GM19351 (cell line): ENCODE results near the gene SLC31A2.
"Not testable (repeated sequence)": the region's sequence is repeated elsewhere in the genome, so short reads cannot be mapped to it uniquely, and the experiment has no call there.

Source experiments
- ATAC-seq: cut with Tn5 transposase; IDR thresholded peaks from one replicate; pipeline ENCODE4 v1.9.1; 2021; ENCODE audit warnings: mild to moderate bottlenecking, moderate library complexity; ENCODE audit not compliant: unreplicated experiment

The SLC31A2 gene

DNA sequence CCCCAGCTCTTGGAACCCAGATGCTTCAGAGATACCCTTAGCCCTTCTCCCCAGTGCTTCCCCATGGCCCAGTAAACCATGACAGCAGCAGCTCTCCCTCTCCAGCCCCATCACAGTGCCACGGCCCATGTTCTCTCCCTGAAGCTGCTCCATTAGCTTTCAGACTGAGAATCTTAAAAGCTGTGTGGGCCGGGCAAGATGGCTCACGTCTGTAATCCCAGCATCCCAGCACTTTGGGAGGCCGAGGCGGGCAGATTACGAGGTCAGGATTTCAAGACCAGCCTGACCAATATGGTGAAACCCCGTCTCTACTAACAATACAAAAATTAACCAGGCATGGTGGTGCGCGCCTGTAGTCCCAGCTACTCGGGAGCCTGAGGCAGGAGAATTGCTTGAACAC is 1.2 kb upstream of the SLC31A2 start:
- not testable (repeated sequence) for ATAC-seq

DNA sequence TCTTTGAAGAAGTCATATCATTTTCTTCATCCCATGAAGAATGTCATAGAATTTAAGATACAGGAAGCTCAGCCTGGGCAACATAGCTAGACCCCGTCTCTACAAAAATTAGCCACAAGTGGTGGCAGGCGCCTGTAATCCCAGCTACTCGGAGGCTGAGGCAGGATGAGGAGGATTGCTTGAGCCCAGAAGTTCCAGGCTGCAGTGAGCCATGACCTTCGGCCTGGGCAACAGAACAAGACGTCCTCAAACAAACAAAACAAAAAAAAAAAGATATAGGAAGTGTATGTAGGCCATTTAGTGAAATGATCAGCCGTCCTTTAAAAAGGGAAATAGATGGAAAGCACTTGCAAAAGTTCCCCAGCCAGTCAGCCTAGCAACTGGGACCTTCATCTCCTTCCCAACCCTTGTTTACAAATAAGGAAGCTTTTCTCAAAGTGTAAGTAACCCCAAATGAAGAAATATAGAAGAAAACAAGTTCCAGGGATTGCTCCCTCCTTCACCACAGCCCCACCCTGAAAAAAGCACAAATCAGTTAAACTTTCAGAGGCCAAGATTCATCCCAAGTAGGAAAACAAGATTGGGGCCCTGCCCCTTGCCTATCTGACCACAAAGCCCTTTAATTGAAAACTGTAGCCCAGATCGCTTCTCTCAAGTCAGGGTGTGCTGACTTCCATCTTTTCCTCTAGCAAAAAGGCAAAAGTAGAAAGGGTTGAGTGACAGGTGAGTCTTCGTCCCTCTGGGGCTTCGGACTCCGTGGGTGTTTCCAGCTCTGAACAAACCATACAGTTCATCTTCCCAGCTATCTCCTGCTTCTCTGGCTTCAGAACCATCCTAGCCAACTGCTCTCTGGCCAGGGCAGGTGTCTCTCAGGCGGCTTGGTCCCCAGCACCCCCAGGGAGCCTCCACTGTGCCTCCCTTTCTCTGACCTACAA is 1.2 kb downstream of the SLC31A2 start:
- ATAC-seq: no peak

DNA sequence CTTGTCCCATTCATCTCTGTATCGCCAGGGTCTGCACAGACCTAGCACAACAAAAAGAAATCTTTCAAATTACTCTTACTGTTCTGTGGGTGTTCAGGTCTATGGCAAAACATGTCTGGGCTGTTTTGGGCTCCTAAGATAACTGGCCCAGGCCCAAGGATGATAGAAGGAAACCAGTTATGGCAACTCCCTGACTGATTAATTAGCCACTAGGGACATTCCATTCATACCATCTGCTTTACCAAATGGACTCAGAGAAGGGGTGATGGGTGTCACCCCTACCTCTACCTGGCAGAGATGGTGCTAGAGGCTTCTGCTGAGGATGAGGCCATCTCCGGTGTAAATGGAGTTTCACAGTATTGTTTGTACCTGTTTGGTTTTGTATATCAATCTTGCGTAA is 1.9 kb downstream of the SLC31A2 start:
- ATAC-seq: no peak

DNA sequence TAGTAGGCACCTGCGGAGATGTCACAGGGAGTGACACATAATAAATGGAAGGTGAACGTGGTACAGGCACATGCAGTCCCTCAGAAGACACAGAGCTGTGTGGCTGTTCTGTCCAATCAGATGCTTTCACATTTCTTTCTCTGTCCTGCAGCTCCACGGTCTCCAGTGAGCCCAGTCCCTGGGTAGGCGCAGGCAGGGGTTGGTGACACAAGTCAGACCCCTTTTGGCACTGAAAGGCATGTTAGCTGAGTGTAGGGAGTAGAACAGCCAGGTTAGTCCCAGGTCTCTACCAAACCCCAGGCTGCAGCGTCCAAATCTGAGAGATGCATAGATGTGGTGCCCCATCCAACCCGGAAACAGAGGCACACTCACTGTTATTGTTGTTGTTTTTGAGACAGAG is 2.8 kb downstream of the SLC31A2 start:
- ATAC-seq: no peak

DNA sequence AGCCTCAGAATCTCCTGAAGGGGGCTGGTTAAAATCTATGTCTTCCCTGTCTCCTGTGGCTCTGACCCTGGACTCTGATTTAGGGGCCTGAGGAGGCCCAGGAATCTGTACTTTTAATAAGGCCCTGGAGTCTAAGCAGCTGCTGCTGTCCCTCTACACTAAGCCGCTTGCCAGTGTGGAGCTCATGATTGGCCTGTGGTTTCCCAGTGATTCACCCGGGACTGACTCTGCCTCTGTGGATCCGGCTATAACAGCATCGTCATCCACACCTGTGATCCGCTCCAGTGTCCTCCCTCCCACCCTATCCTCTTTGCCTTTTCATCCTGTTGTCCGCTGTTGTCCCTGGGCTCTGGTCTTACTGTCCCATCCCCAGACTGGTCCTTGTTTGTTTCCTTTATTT is 3.7 kb downstream of the SLC31A2 start:
- ATAC-seq: no peak

DNA sequence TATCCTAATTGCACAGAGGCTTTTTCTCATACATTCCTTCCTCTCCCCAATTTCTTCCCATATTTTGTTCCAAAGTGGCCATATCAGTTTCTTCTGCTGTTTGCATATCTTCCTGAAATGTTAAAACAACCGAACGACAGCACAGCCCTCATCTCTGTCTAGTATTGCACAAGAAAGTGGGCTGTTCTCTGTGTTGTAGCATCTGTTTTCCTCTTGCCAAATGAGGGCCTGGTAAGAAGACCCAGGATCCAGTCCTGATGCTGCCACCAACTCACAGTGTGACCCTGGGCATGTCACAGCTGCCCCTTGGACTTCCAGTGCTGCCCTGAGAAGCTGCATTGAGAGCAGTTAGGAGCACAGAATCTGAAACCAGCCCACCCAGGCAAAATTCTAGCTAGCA is 4.1 kb downstream of the SLC31A2 start:
- no peak for ATAC-seq

DNA sequence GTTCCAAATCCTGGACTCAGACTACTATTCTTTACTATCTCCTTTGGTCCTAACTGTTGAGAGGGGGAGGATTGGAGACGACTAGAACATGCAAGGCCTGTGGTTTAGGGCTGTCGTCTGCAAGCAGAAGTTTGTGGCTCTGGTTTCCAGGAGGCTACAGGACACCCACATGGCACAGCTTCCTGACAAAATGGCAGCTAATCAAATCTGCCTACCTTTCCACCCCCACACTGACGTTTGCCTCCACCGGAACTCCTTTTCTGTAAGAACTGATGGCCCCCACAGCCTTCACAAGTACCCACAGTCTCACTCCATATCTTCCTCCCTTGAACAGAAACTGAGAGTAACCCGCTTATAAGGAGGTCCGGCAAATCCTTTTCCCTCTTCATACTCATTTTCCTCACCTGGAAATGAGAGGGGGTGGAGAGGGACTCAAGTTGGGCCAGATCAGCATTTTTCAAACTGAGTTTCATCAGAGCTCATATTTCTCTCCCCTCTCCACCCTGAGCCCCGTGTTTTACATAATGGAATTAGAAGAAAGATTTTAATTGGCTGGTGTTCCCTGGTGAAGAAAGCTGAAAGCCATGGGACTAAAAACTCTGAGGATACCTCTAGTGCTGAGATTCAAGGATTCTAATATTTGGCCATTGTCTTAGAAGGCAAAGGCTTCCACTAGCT is 5.2 kb downstream of the SLC31A2 start:
- ATAC-seq: no peak

DNA sequence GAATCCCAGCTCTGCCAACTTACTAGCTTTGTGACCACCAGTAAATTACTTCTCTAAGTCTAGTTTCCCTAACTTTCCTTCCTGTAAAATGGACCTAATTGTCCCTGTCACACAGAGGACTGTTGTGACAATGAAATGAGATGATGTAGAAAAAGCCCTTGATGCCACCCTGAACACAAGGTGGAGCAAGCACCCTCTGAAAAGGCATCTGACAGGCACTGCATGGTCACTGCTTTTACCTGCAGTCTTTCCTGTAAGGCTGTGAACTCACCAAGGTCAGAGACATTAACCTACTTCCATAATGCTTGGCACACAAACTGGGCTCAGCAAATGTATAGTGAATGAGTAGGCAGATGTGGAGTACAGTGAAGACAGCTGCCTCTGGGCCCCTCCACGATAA is 6.1 kb downstream of the SLC31A2 start:
- no peak for ATAC-seq

DNA sequence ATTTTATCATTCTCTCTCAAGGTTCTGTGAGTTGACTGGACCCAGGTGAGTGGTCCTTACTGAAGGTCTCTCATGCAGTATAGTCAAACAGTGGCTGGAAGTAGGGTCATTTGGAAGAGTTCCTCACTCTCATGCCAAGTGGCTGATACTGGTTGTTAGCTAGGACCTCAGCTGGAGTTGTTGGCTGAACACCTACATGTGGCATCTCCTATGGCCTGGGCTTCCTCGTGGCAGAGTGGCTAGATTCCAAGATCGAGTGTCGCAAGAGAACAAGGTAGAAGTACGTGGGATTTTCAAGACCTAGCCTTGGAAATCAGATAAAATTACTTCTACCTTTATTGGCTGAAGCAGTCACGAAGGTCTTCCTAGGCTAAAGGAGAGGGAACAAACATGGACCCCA is 7.6 kb downstream of the SLC31A2 start:
- ATAC-seq: no peak

DNA sequence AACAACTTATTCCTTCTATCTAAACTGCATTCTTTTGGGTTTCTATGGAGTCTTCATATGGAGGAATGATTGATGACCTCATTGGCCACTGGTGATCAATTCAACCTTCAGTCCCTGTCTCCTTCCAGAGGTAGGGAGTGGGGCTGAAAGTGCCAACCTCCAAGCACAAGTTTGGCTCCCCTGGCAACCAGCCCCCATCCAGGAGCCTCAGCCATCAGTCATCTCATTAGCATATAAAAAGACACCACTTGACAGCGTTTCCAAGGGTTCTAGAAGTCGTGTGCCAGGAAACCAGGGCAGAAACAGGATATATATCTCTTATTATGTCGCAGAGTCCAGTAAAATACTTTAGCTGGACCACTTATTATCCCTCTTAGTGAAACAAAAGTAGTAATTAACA is 9.8 kb downstream of the SLC31A2 start:
- no peak for ATAC-seq

DNA sequence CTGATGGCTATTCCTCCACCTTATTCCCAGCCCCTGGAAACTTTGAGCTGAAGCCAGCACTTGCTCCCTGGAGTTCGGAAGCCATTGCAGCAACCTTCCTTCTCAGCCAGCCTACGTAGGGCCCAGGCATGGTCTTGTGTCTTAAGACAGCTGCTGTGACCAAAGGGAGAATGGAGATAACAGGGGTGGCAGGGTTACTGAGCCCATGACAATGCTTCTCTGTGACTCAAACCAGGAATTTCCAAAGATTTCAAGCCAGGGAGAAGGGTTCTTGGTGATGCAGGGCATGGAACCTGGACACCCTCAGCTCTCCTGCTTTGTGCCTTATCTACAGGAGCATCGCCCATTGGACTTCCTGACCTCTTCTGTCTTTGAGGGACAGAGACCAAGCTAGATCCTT is 12.2 kb downstream of the SLC31A2 start:
- ATAC-seq: no peak

DNA sequence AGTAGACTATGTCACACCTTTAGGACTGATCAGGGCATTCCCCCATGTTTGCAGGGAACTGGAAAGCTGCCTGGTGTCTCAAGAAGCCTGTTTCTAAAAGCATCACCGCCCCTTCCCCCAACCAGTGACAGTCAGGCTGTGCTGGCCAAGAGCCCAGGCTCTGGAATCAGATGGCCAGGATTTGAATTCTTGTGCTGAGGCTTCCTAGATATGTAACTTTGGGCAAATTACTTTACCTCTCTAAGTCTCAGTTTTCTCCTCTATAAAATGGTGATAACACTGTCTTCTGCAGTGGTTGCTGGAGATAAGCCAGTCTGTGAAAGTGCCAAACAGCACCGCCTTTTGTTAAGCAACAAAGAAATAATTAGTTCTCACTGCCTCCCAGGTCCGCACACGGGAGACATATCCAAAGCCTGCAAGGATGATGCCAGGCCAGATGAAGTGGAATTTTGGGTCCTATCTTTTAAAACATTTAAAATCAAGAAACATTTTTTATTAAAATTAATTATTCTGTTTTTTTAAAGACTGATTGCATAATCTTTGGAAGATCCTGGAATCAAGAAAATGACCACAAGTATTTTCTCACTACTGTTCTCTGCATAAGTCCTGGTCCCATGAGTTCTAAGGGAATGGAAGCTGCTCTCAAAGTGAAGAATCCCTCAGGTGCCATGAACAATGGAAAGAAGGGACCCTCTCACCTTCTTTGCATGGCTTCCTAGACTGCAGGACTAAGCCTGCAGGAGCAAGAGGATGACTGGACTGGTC is 13.9 kb downstream of the SLC31A2 start:
- ATAC-seq: no peak

DNA sequence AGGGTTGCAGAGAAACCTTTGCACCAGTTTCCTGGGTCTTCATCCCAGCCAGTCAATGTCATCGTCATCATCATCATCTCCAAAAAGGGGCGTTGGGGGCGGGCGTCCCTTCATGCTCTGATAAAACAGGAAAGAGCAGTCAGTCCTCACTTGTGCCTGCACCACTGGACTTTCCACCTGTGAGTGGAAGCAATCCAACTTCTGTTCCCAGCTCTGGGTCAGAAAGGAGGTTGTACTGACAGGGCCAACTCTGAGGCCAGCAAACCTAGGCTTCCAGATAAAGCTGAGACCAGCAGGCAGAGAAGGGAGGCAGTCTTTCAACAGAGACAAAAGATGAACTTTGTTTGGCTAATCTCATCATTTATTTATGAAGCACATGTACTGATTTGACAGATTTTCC is 15.2 kb downstream of the SLC31A2 start:
- ATAC-seq: no peak

DNA sequence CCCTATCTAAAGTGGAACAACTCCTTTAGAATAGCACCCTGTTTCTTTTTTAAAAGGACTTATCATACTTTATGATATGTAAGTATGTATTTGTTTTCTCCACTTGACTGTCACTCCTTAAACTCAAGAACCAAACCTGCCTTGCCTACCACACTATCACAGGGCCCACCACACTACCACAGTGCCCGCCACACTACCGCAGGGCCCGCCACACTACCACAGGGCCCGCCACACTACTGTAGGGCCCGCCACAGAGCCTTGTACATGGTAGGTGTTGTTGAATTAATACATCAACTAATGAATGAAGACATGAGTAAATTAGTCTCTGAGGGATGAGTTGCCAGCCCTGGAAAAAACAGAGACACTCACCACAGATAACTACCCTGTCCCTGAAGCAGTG is 18.0 kb downstream of the SLC31A2 start:
- no peak for ATAC-seq

DNA sequence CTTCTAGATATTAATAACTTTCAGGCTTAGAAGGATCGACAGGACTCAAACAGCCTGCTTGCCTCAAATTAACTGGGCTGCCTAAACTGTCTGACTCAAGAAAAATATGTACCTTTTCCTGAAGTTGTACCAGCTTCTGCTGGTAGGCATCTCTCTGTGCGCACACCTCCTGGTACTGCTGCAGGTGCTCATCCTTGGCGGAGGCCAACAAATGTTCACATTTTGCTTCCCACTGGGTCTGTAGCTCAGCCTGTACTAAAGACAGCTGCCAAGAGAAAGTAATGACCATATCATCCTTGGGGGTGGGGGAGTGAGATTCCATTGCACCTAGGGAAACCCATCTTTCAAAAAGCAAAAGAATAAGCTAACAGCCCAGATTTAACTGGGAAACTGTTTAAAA is 22.5 kb downstream of the SLC31A2 start:
- ATAC-seq: no peak

DNA sequence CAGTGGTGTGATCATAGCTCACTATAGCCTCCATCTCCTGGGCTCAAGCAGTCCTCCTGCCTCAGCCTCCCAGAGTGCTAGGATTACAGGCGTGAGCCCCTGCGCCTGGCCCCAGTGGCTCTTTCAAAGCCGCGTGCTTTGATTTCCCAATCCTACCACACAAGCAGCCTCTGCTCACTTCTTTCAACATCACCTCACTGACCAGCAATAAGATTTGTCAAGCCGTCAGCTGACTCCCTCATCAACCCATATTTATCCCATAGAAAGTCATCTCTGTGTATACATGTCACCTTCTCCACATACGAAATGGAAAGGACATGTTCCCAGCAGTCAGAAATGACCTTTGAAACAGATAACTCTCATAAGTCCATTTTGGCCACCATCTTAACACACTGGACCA is 26.0 kb downstream of the SLC31A2 start:
- ATAC-seq: no peak

DNA sequence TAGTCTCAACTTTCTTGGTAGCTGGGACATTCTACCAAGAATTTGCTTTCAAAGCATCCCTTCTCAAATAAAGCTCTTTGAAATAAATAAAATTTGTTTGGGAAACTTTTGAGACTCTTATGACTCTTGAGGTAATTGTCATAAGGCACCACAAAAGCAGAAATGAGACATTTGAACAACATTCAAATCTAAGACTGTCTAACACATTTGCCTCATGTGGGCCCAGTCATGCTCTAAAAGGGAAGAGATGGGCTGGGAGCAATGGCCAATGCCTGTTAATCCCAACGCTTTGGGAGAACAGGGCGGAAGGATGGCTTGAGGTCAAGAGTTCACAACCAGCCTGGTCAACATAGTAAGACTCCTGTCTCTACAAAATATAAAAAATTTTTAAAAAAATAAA is 26.4 kb downstream of the SLC31A2 start:
- ATAC-seq: no peak

DNA sequence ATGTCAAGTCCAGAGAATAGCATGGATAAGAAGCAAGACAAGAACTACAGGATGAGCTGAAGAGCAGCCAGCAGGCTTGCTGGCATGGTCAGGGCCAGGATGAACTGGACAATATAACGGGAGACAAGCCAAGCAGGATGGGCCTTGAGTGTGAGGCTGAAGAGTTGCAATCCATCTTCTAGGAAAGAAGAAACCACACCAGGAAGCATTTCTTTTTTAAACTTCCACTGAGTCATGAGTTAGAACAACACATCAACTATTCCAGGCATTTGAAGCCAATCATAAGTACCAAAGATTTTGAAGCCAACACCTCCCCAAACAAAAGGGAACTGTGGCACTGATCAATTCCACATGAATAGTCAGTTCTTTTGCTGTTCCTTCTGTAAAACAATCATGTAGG is 27.3 kb downstream of the SLC31A2 start:
- ATAC-seq: no peak

DNA sequence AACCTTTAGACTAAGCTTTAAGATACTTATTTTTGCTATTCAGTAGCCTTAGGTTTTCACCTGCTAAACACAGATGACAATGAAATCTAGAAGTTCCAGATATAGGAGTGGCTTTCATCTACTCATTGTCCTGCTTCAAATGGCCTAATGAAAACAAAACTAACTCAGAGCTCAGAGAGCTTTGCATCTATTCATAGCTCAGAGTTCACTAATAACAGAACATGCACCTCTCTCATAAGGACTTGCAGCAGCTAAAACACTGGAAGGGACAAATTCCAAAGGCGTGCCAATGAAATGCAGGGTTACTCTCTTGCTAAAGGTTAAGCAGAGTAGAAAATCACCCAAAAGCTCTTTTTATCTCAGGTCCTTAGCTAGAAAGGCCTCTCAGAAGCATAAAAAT is 29.0 kb downstream of the SLC31A2 start:
- no peak for ATAC-seq

DNA sequence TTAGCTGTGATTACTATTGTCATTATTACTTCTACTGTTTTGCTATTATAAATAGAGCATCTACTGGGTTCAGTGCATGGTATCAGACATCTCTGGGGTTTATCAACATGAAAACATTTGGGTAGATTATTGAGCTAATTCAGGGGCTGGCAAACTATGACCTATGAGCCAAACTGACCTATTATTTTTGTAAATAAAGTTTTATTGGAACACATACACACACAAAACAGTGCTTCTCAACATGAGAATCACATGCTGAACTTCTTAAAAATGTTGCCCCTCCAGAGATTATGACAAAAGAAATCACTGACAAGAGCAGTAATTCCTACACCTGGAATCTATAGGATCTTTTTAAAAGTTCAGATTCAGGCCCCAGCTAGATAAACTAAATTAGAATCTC is 30.4 kb downstream of the SLC31A2 start:
- no peak for ATAC-seq

DNA sequence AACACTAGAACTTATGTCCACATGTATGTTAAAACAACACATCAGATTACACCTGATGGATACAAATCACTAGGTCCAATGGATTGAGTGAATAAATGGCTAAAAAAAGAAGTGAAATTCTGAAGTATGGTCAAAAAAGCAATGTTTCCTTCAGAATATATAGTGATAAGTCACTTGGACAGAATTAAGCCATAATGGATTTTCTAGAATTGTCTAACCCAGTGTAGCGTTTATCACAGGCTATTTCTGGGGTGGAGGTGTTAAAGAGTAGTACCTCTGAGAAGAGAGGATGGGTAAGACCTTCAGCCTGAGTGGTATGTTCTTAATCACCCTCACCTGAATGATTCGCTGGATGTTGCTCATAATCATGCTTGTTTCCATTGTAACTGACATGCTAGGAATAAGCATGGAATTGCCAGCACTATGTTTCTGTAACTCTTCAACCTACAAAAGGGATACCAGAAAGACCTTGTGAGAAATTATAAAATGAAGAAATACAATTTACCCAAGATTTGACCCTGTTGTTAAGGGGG is 33.2 kb downstream of the SLC31A2 start:
- no peak for ATAC-seq
